ENCODE data around the gene SORCS2.
A peak's percentile ranks its signal among the peaks of the same experiment; 100 is the strongest.

SORCS2 gene

DNA sequence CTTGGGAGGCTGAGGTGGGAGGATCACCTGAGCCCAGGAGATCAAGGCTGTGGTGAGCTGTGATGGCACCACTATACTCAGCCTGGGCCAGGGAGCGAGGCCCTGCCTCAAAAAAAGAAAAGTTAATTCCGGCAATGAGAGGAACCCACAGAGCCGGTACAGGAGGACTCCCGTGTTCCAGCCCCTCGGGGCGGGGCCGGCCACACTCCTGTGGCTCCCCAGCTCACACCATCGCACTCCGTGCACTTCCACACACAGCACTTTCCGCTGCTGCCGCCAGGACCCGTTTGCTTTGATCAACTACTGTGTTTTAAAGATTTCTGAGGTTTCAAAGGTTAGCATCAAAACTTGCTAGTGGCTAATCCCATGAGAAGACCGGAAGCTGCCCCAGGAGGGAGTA lies 575.6 kb downstream of the SORCS2 start:
- H3K4me1 ChIP-seq (ENCODE audit: low read length) = peaks cover 10% of the 10 kb centered on the region
- no peaks in the 10 kb centered on the region for H3K36me3 ChIP-seq (replicated peaks; ENCODE audit: low read depth, low read length)
- TF ChIP-seq EZH2phosphoT487 (IDR thresholded peaks at IDR 0.05; ENCODE audit: low read depth) = no peak
- TF ChIP-seq, protein P1, sequence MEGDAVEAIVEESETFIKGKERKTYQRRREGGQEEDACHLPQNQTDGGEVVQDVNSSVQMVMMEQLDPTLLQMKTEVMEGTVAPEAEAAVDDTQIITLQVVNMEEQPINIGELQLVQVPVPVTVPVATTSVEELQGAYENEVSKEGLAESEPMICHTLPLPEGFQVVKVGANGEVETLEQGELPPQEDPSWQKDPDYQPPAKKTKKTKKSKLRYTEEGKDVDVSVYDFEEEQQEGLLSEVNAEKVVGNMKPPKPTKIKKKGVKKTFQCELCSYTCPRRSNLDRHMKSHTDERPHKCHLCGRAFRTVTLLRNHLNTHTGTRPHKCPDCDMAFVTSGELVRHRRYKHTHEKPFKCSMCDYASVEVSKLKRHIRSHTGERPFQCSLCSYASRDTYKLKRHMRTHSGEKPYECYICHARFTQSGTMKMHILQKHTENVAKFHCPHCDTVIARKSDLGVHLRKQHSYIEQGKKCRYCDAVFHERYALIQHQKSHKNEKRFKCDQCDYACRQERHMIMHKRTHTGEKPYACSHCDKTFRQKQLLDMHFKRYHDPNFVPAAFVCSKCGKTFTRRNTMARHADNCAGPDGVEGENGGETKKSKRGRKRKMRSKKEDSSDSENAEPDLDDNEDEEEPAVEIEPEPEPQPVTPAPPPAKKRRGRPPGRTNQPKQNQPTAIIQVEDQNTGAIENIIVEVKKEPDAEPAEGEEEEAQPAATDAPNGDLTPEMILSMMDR (IDR thresholded peaks at IDR 0.05; ENCODE audit: low read depth, low read length) = no peak
- no peak overlapping the region for H3K4me3 ChIP-seq (ENCODE audit: low read length)
- H2AFZ ChIP-seq (ENCODE audit: low read depth, low read length) = no peak overlapping the region
- peaks cover 9% of the 10 kb centered on the region; the same call in 1 of the 2 replicates for H3K27me3 ChIP-seq (ENCODE audit: low read depth, low read length)
- no peaks in the 10 kb centered on the region for H4K20me1 ChIP-seq (ENCODE audit: insufficient read depth, low read length)
- no peaks in the 10 kb centered on the region for H3K79me2 ChIP-seq (ENCODE audit: low read length)
- H3K27ac ChIP-seq (ENCODE audit: low read length) = no peak overlapping the region
- H3K9me3 ChIP-seq (ENCODE audit: insufficient read depth, low read length) = no peaks in the 10 kb centered on the region
- H3K4me2 ChIP-seq (ENCODE audit: low read length) = no peak overlapping the region
- H3K9ac ChIP-seq (ENCODE audit: low read length) = no peak overlapping the region

DNA sequence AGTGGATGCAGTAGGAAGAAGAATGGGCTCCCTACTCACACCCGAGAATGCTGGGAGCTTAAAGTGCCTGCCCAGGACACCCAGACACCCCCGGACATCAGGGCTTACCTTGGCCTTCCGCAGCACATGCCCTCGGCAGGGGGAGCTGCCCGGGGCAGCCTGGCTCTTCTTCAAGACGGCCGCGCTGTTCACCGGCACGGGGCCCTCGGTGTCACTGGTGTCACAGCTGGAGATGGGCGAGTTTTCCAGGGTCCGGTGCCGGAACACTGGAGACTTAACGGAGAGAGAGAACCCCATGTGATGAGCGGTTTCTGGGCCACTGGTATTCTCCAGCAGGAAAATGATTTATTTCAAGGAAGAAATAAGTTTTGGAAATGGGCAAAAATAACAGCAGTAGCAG lies 576.4 kb downstream of the SORCS2 start:
- Histone ChIP-seq H3K79me2 (ENCODE audit: low read length) (no peaks in the 10 kb centered on the region), H3K27me3 (ENCODE audit: low read depth, low read length) (peaks cover 9% of the 10 kb centered on the region; the same call in 1 of the 2 replicates), H3K27ac (ENCODE audit: low read length) (no peak overlapping the region), H3K36me3 (replicated peaks; ENCODE audit: low read depth, low read length) (no peaks in the 10 kb centered on the region), H2AFZ (ENCODE audit: low read depth, low read length) (no peak overlapping the region), H3K4me2 (ENCODE audit: low read length) (no peak overlapping the region), H4K20me1 (ENCODE audit: insufficient read depth, low read length) (no peaks in the 10 kb centered on the region), H3K9ac (ENCODE audit: low read length) (no peak overlapping the region), H3K4me3 (ENCODE audit: low read length) (no peak overlapping the region), H3K4me1 (ENCODE audit: low read length) (peaks cover 10% of the 10 kb centered on the region), H3K9me3 (ENCODE audit: insufficient read depth, low read length) (no peaks in the 10 kb centered on the region)
- TF ChIP-seq, protein P1 (IDR thresholded peaks at IDR 0.05; ENCODE audit: low read depth, low read length) = no peak
- TF ChIP-seq EZH2phosphoT487 (IDR thresholded peaks at IDR 0.05; ENCODE audit: low read depth) = no peak

- H3K27me3 ChIP-seq (ENCODE audit: low read depth, low read length) = peaks cover 9% of the 10 kb centered on the region; the same call in 1 of the 2 replicates
- no peaks in the 10 kb centered on the region for H3K79me2 ChIP-seq (ENCODE audit: low read length)
- no peaks in the 10 kb centered on the region for H3K9me3 ChIP-seq (ENCODE audit: insufficient read depth, low read length)
- H3K9ac ChIP-seq (ENCODE audit: low read length) = no peak overlapping the region
- no peak overlapping the region for H2AFZ ChIP-seq (ENCODE audit: low read depth, low read length)
- no peak overlapping the region for H3K4me3 ChIP-seq (ENCODE audit: low read length)
- peaks cover 10% of the 10 kb centered on the region for H3K4me1 ChIP-seq (ENCODE audit: low read length)
- no peak for TF ChIP-seq EZH2phosphoT487 (IDR thresholded peaks at IDR 0.05; ENCODE audit: low read depth)
- TF ChIP-seq, protein P1 (IDR thresholded peaks at IDR 0.05; ENCODE audit: low read depth, low read length) = no peak
- H3K36me3 ChIP-seq (replicated peaks; ENCODE audit: low read depth, low read length) = no peaks in the 10 kb centered on the region
- H3K27ac ChIP-seq (ENCODE audit: low read length) = no peak overlapping the region
- no peak overlapping the region for H3K4me2 ChIP-seq (ENCODE audit: low read length)
- no peaks in the 10 kb centered on the region for H4K20me1 ChIP-seq (ENCODE audit: insufficient read depth, low read length)
Observed at GRCh38 chr4:7769396-7770223, 577.3 kb downstream of the SORCS2 start.

GRCh38 chr4:7770224-7771050 lies 578.1 kb downstream of the SORCS2 start:
- no peaks in the 10 kb centered on the region for H4K20me1 ChIP-seq (ENCODE audit: insufficient read depth, low read length)
- no peak overlapping the region for H3K27ac ChIP-seq (ENCODE audit: low read length)
- H3K9me3 ChIP-seq (ENCODE audit: insufficient read depth, low read length) = no peaks in the 10 kb centered on the region
- H3K9ac ChIP-seq (ENCODE audit: low read length) = no peak overlapping the region
- H2AFZ ChIP-seq (ENCODE audit: low read depth, low read length) = no peak overlapping the region
- H3K4me3 ChIP-seq (ENCODE audit: low read length) = no peak overlapping the region
- no peaks in the 10 kb centered on the region for H3K36me3 ChIP-seq (replicated peaks; ENCODE audit: low read depth, low read length)
- H3K4me2 ChIP-seq (ENCODE audit: low read length) = no peak overlapping the region
- H3K4me1 ChIP-seq (ENCODE audit: low read length) = peaks cover 10% of the 10 kb centered on the region
- peaks cover 13% of the 10 kb centered on the region; the same call in 1 of the 2 replicates for H3K27me3 ChIP-seq (ENCODE audit: low read depth, low read length)
- no peaks in the 10 kb centered on the region for H3K79me2 ChIP-seq (ENCODE audit: low read length)
- TF ChIP-seq EZH2phosphoT487 (IDR thresholded peaks at IDR 0.05; ENCODE audit: low read depth) = no peak
- TF ChIP-seq, protein P1 (IDR thresholded peaks at IDR 0.05; ENCODE audit: low read depth, low read length) = peak; percentile 46
